Measurements from ENCODE around the gene TMA16. TPM values are rescaled to one million over a fixed set of nuclear protein-coding genes. Genes with fewer than 3 reads are reported as not detected.

The TMA16 gene
- total RNA-seq, 1 donor from 2014 or later, result 29.7 TPM

- Mint-ChIP-seq H3K27ac (no peak overlapping the region), H3K4me1 (ENCODE audit: unreplicated experiment) (peaks cover 4% of the 10 kb centered on the region), H3K9me3 (no peaks in the 10 kb centered on the region), H3K36me3 (no peaks in the 10 kb centered on the region), H3K27me3 (peaks cover 12% of the 10 kb centered on the region), H3K4me3 (no peak overlapping the region)
- TF ChIP-seq, protein P1, sequence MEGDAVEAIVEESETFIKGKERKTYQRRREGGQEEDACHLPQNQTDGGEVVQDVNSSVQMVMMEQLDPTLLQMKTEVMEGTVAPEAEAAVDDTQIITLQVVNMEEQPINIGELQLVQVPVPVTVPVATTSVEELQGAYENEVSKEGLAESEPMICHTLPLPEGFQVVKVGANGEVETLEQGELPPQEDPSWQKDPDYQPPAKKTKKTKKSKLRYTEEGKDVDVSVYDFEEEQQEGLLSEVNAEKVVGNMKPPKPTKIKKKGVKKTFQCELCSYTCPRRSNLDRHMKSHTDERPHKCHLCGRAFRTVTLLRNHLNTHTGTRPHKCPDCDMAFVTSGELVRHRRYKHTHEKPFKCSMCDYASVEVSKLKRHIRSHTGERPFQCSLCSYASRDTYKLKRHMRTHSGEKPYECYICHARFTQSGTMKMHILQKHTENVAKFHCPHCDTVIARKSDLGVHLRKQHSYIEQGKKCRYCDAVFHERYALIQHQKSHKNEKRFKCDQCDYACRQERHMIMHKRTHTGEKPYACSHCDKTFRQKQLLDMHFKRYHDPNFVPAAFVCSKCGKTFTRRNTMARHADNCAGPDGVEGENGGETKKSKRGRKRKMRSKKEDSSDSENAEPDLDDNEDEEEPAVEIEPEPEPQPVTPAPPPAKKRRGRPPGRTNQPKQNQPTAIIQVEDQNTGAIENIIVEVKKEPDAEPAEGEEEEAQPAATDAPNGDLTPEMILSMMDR (conservative IDR thresholded peaks at IDR 0.05), result no peak
- DNase-seq (ENCODE audit: extremely low spot score, unreplicated experiment), result no peak
Observed at GRCh38 chr4:163562496-163562895, 68.0 kb downstream of the TMA16 start.

GRCh38 chr4:163563592-163563991 is 69.1 kb downstream of the TMA16 start:
- H3K36me3 Mint-ChIP-seq, result no peaks in the 10 kb centered on the region
- TF ChIP-seq, protein P1 (conservative IDR thresholded peaks at IDR 0.05), result no peak
- H3K4me3 Mint-ChIP-seq, result no peak overlapping the region
- no peak overlapping the region for H3K27ac Mint-ChIP-seq
- no peak for DNase-seq (ENCODE audit: extremely low spot score, unreplicated experiment)
- peaks cover 3% of the 10 kb centered on the region for H3K27me3 Mint-ChIP-seq
- no peaks in the 10 kb centered on the region for H3K9me3 Mint-ChIP-seq
- peaks cover 4% of the 10 kb centered on the region for H3K4me1 Mint-ChIP-seq (ENCODE audit: unreplicated experiment)

- H3K27ac Mint-ChIP-seq, result no peak overlapping the region
- H3K4me1 Mint-ChIP-seq (ENCODE audit: unreplicated experiment), result peaks cover 4% of the 10 kb centered on the region
- no peaks in the 10 kb centered on the region for H3K9me3 Mint-ChIP-seq
Observed at GRCh38 chr4:163564221-163564720, 69.8 kb downstream of the TMA16 start.

DNA sequence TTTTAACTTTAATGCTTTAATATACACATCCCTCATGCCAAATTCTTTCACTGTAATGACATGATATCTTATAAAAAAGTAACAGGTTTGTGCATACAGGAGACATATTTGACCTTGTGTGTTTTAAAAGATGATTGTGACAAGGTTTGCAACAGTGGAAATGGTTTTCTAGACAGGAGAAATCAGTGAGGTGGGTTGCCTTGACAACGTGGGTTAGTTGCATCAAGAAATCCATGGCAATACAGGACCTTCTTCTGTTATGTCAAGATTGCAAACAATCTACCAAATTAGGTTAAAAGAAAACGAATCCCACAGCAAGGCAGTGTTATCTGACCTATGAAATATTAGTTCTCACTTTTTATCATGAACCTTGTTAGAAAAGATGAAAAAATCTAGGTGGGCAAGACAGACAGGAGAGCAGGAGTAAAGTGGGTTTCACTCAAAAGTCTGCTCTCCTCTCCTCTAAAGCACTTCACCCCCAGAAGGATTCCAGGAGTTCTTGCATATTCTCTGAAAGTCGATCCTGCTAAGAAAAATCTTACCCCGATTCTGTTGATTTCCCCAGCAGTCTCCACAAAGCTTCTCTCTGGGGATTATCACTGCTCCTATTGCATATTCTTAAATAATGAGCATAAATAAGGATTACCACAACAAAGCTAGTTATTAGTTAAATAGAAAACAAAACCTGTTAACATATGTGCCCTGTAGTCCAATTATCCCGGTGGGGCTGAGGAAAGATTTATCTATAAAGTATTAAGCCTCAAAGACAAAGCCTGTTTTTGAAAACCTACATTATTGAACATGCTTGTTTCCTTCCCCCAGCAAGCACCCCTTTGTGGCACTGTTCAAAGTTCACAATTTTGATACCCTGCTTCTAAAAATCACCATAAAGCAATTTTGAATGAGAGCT is 71.0 kb downstream of the TMA16 start:
- no peak for DNase-seq (ENCODE audit: extremely low spot score, unreplicated experiment)
- Mint-ChIP-seq H3K4me3 (no peak overlapping the region), H3K9me3 (no peaks in the 10 kb centered on the region), H3K27ac (no peak overlapping the region), H3K4me1 (ENCODE audit: unreplicated experiment) (peaks cover 4% of the 10 kb centered on the region), H3K27me3 (peaks cover 3% of the 10 kb centered on the region), H3K36me3 (no peaks in the 10 kb centered on the region)
- TF ChIP-seq, protein P1 (conservative IDR thresholded peaks at IDR 0.05), result no peak

More at GRCh38 chr4:163564221-163564720, 69.8 kb downstream of the TMA16 start:
- no peak overlapping the region for H3K4me3 Mint-ChIP-seq
- TF ChIP-seq, protein P1 (conservative IDR thresholded peaks at IDR 0.05), result no peak
- DNase-seq (ENCODE audit: extremely low spot score, unreplicated experiment), result no peak
- H3K36me3 Mint-ChIP-seq, result no peaks in the 10 kb centered on the region
- peaks cover 3% of the 10 kb centered on the region for H3K27me3 Mint-ChIP-seq

DNA sequence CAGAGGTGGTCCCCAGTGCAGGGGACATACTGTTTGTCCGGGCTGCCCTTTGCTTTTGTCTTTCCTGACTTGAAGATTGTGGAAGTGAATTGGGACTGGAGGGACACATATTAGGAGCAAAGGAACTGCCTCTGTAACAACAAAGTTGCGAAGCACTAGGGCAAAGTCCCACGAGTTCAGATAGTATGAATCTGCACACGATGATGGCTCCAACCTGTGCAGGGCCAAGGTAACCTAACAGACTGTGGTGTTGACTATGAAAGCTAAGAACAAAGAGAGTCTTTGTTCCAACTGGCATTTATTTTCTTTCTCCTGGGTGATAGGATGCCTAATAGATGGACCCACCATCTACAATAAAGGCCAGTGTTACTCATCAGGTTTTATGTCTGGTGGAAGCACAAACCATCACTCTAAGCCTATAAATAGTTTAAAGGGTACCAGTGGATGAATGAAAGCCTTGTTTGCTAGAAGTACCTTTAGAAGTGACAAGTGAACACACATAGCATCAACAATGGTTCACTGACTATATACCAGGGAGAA is 71.8 kb downstream of the TMA16 start:
- no peaks in the 10 kb centered on the region for H3K36me3 Mint-ChIP-seq
- no peak overlapping the region for H3K27ac Mint-ChIP-seq
- H3K4me1 Mint-ChIP-seq (ENCODE audit: unreplicated experiment), result peaks cover 4% of the 10 kb centered on the region
- H3K4me3 Mint-ChIP-seq, result no peak overlapping the region
- TF ChIP-seq, protein P1 (conservative IDR thresholded peaks at IDR 0.05), result no peak
- H3K9me3 Mint-ChIP-seq, result no peaks in the 10 kb centered on the region
- peaks cover 3% of the 10 kb centered on the region for H3K27me3 Mint-ChIP-seq
- no peak for DNase-seq (ENCODE audit: extremely low spot score, unreplicated experiment)

Data from type B pancreatic cell (in vitro differentiated cells).